ENCODE data around the gene MARVELD2. TPM values are rescaled to one million over a fixed set of nuclear protein-coding genes. Genes with fewer than 3 reads are reported as not detected.

The MARVELD2 gene
- total RNA-seq, 4 donors from 2014 or later, result 16.7 to 24.4 (median 18.8) TPM

DNA sequence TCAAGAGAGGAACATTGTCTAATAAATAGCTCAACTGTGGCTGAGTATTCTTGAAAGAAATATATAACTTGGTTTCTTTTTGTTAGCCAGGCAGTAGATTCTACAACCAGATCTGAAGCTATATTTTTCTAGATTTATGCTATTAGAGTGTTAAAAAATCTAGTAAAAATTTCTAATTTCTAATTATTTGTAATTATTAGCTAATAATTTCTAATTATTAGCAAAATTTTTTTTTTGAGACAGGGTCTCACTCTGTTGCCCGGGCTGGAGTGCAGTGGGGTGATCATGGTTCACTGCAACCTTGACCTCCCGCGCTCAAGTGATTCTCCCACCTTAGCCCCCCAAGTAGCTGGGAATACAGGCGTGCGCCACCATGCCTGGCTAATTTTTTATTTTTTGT is 42.5 kb upstream of the MARVELD2 start:
- intact Hi-C loops (cut with DNase I; ENCODE audit: low total_unique reads), result no loop called here
- WGBS, 2 donors, result 95 to 97% methylated on average over 5 of the region's 5 CpGs
- DNase-seq (ENCODE audit: low spot score in 2 of 2), result no peak
- TF ChIP-seq POLR2A (IDR thresholded peaks at IDR 0.05), result no peak
- TF ChIP-seq, protein P1, sequence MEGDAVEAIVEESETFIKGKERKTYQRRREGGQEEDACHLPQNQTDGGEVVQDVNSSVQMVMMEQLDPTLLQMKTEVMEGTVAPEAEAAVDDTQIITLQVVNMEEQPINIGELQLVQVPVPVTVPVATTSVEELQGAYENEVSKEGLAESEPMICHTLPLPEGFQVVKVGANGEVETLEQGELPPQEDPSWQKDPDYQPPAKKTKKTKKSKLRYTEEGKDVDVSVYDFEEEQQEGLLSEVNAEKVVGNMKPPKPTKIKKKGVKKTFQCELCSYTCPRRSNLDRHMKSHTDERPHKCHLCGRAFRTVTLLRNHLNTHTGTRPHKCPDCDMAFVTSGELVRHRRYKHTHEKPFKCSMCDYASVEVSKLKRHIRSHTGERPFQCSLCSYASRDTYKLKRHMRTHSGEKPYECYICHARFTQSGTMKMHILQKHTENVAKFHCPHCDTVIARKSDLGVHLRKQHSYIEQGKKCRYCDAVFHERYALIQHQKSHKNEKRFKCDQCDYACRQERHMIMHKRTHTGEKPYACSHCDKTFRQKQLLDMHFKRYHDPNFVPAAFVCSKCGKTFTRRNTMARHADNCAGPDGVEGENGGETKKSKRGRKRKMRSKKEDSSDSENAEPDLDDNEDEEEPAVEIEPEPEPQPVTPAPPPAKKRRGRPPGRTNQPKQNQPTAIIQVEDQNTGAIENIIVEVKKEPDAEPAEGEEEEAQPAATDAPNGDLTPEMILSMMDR (IDR thresholded peaks at IDR 0.05), result no peak
- no peak overlapping the region for H3K4me3 ChIP-seq (ENCODE audit: low read depth, poor library complexity, severe bottlenecking)

GRCh38 chr5:69374911-69375446 is 39.9 kb upstream of the MARVELD2 start:
- intact Hi-C loops (cut with DNase I; ENCODE audit: low total_unique reads), result no loop called here
- DNase-seq (ENCODE audit: low spot score in 2 of 2), result no peak
- H3K4me3 ChIP-seq (ENCODE audit: low read depth, poor library complexity, severe bottlenecking), result no peak overlapping the region
- TF ChIP-seq, protein P1 (IDR thresholded peaks at IDR 0.05), result no peak
- TF ChIP-seq POLR2A (IDR thresholded peaks at IDR 0.05), result no peak
- WGBS, 2 donors, result 93 to 96% methylated on average over 4 of the region's 4 CpGs

- TF ChIP-seq, protein P1 (IDR thresholded peaks at IDR 0.05), result no peak
- TF ChIP-seq POLR2A (IDR thresholded peaks at IDR 0.05), result no peak
- no peak overlapping the region for H3K4me3 ChIP-seq (ENCODE audit: low read depth, poor library complexity, severe bottlenecking)
- DNase-seq (ENCODE audit: low spot score in 2 of 2), result no peak
- intact Hi-C loops (cut with DNase I; ENCODE audit: low total_unique reads), result no loop called here
Measured at GRCh38 chr5:69378376-69378775, 36.5 kb upstream of the MARVELD2 start.

- intact Hi-C loops (cut with DNase I; ENCODE audit: low total_unique reads), result no loop called here
- DNase-seq (ENCODE audit: low spot score in 2 of 2), result no peak
- H3K4me3 ChIP-seq (ENCODE audit: low read depth, poor library complexity, severe bottlenecking), result no peak overlapping the region
- no peak for TF ChIP-seq POLR2A (IDR thresholded peaks at IDR 0.05)
- TF ChIP-seq, protein P1 (IDR thresholded peaks at IDR 0.05), result no peak
- 89 to 90% methylated on average over 15 of the region's 15 CpGs for WGBS, 2 donors
Measured at GRCh38 chr5:69404659-69405330, 10.1 kb upstream of the MARVELD2 start.

GRCh38 chr5:69415584-69415958 is 655 bp downstream of the MARVELD2 start:
- peak overlapping the region; percentile 53 for H3K4me3 ChIP-seq (ENCODE audit: low read depth, poor library complexity, severe bottlenecking)
- intact Hi-C loops (cut with DNase I; ENCODE audit: low total_unique reads), result no loop called here
- TF ChIP-seq POLR2A (IDR thresholded peaks at IDR 0.05), result no peak
- TF ChIP-seq, protein P1 (IDR thresholded peaks at IDR 0.05), result no peak
- DNase-seq (ENCODE audit: low spot score in 2 of 2), result no peak
- WGBS, 2 donors, result 38% methylated on average over 18 of the region's 18 CpGs

DNA sequence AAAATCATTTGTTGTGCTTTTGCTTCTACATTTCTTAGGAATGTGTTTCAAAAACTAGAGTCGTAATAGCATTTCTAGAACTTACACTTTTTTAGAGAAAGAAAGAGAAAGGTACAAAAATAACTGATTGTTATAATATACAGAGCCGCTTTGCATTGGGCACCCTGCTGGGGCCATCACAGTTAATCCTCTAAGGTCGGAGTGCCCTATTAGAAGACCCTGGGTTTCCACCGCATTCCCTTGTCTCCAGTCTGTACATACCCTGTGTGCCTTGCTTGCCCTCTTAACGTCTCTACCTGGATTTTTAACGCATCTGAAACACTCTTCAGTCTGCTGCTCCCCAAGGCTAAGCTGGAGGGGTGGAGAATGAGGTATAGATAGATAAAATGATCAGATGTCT is 1.3 kb downstream of the MARVELD2 start:
- no peak for TF ChIP-seq POLR2A (IDR thresholded peaks at IDR 0.05)
- TF ChIP-seq, protein P1 (IDR thresholded peaks at IDR 0.05), result no peak
- H3K4me3 ChIP-seq (ENCODE audit: low read depth, poor library complexity, severe bottlenecking), result no peak overlapping the region
- DNase-seq (ENCODE audit: low spot score in 2 of 2), result no peak
- intact Hi-C loops (cut with DNase I; ENCODE audit: low total_unique reads), result no loop called here
- WGBS, 2 donors, result 62 to 66% methylated on average over 6 of the region's 6 CpGs

All from lower leg skin (tissue), 4 donors.